ENCODE results near the gene TSR1.

Gene TSR1

DNA sequence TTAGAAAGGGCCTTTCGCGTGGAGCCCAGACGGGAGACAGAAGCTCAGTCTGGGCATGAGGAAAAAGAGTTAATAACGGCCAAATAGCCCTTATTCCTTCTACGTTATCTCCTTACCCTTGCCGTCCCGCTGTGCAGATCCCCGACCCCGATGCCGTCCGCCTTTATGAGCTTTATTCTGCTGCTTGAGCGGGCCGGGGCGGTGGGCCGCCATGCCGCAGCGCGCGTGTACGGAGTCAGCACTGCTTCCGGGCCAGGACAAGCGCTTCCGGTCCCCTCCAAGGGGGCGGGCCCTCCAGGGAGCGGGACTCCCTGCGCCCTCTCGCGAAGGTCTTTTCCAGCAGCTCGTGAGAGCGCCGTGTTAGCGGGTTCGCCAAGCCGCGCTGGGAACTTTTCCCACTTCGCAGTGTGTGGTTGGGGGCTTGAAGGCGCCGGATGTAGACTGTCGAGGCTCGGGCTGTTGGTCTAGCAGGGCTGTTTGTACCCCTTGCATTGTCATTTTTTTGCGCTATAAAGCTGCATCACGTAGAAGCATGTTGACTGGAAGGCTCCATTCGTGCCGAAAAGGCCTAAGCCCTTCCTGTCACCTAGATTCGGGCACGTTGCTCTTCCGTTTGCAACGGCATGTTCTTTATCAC is at the start of gene TSR1:
TSR1 (minus strand) TSS at position 243 of the 637 bp plus-strand sequence; CDS start at position 213, 30 bp downstream.
- peak; percentile 76 for DNase-seq

DNA sequence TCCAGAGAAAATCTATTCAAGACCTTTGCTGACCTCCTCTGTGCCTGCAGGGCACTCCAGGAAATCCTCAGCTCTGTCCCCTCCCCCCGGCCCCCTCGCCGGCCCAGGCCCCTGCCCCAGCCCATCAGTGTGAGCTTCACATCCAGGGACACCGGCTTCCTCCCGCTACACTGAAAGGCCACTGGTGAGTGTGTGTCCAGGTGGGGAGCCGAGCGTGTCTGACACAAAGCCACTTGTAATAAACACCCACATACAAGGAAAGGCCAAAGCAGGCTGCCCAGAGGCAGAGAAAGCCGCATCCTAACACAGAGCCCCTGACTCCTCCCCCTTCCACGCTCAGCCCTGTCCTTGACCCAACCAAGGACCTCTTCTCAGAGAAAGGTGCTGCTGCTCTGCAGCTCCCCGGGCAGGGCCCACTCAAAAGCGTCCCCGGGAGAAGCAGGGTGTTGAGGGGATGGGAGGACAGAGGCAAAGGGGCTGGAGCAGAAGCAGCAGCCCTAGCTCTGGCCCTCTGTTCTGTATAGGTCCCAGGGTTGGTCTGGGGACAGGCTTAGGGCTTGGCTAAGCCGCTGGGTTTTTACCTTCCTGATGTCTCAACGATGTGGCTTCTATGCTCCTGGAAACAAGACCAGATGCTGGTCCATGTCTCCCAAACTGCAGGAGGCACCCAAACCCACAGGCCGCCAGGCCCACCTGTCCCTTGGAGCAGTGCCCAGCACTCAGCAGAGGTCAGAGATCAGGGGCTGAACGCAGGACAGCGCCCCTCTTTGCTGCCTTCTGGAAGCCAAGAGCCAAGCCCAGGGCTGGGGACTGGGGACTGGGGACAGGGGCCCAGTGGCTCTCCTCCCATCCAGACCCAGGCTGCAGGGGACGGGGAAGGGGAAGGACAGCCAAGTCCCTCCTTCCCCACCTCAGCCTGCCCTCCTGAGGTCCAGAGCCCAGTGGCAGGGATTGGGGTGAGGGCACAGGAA is 49.3 kb upstream of the TSR1 start:
- no peak for DNase-seq

DNA sequence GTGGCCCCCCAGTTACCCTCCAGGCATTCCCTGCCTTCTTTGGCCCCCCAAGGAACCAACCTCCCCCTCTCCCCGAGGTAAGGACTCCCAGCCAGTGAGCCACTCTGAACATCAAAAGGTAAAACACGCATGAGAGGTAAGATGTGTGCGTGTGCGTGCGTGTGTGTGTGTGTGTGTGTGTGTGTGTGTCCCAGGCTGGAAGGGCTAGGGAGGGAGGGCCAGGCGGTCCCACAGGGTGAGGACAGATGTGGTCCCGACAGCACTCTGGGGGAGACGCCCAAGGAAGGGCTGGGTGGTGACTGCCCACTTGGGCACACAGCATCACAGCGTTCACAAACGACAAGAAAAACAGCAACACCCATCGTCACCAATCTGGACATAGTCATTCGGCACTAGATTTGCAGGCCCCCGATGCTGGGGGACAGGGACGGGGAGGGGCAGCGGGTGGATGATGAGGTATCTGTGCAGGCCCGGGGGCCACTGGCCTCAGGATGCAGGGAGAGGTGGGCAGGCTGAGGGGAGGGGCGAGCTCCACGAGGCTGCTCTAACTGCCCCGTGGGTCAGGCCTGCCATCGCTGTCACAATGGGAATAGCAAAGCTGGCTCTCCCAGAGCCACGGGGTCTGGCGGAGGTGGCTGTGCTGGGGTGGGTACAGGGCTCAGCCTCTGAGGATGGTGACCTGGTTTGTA is 48.3 kb upstream of the TSR1 start:
- no peak for DNase-seq

DNA sequence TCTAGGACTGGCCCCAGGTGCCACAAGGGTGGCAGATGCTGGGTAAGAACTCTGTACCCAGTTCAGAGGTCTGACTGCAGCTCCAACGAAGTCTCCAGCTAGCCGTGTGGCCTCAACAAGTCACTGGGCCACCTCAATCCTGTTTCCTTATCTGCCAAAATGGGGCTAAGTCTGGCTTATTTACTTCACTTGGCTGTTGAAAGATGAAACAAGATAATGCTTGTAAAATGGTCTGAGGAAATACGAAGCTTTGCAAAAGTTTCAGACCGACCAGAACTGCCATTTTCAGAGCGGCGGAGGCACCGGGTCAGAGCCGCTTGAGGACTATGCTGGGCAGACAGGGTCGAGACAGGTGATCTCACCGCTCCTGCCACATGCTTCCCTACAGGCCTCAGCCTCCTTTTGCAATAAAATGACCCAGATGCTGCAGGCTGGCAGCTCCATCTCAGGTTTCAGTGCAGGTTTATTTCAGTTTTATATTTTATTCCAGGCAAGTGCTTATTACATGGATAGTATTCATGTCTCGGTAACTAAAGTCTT is 47.4 kb upstream of the TSR1 start:
- DNase-seq: no peak

DNA sequence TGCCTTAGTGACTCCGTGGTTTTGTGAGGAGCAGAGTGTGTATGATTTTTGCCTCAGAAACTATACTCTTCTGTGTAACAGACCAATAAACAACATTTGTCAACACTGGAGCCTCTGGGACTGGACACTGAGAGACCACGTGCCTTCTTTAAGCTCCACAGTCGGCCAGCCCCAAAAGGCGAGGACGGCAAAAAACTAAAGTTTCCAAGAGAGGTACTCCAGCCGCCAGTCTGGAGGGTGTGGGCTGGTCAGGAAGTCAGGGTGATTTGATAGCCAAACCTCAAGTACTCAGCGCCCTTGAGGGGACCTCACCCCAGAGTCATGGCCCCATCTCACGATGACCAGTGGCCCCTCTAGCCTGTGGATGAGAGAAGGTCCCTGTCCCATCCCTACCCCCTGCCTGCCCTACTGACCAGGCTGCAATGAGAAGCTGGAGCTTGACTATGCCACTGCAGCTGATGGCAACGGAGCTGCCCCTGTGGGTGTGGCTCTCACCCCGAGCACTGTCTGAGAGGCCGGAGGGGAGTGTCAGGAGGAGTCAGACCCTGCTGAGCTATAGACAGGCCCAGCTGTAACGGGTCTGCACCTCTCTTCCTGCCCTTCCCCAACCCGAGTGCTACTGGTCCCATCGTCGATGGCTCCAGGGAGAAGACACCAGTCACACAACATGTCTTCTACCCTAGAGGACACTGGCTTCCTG is 44.8 kb upstream of the TSR1 start:
- no peak for DNase-seq

DNA sequence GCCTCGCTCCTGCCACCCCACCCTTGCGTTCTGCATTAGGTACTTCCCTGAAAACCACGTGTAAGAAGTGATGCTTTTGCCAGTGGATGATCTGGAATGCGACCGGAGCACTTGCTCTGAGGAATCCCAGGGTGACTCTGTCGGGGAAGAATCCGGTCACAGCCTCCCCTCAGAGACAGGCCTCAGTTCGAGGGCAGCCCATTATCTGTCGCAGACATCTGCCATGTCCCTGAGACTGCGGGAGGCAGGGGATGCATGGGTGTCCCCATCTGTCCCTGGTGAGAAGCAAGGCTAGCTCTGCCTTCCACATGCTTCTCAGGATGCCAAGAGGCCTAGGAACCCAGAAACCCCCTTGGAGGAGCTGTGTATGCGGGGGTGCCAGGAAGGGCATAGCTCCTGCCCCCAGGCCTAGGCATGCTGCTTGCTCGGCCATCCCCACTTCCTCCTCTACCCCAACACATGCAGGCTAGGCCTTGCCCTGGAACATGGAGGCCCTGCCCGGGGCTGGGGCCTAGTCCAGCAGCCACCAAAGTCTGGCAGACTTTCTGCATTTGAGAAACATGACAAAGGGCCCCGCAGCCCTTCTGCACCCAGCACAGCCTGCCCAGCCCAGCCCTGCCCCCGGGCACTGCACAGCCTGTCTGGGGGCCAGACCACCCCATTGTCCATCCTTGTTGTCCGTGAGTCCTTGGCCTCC is 44.1 kb upstream of the TSR1 start:
- no peak for DNase-seq

DNA sequence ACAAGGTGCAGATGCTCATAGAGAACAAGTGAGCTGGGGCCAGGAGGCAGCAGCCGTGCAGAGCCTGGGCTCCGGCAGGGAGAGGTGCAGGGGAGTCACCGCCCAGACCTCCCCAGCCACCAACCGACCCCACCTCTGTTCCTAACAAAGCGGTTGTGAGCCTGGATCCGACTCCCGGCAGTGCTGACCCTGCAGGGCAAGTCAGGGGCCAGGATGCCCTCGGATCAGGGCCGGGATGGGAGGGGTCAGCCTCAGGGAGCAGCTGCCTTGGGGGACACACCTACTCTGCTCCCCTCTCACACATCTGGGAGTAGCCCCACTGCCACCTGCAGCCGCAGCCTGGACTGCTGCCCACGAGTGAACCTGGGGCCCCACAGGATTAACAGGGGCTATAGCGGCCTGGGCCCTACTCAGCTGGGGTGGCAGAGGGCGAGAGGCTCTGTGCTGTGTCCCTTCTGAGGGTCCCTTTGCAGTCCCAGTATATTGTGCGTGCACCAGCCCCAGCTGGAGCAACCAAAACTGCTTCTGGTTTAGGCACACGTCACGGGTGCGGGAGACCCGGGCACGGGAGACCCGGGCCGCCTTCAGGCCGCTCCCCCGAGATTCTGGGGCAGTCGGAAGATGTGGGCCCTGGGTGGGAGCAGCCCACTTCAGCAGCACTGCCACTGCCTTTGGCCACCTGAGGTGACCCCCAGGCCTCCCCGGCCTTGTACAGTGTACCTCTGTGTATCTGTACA is 43.4 kb upstream of the TSR1 start:
- no peak for DNase-seq

DNA sequence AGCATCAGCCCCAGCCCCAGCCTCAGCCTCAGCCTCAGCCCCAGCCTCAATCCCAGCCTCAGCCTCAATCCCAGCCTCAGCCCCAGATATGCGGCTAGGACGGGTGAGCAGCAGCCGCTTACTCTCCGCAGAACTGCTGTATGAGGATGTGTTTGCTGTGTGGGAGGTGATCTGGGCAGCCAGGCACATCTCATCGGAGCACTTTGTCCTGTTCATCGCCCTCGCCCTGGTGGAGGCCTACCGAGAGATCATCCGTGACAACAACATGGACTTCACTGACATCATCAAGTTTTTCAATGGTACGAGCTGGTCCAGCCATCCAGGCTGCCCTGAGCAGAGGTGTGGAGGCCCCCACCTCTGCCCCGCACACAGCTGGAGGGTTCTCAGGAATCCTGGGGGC is 42.6 kb upstream of the TSR1 start:
- DNase-seq: no peak

DNA sequence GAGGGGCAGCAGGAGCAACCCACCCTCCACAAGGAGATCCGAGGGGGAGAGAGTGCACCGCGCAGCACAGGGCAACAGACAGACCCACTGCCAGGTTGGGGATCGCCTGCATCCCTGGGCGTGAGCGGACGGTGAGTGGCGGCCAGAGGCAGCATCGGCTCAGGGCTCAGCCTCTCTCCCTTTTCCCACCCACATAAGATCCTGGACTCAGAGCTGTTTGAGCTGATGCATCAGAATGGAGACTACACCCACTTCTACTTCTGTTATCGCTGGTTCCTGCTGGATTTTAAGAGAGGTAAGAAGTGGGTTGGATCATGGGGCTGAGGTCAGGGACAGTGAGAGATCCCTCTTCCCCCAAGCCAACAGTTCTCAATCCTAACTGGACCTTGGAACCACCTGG is 41.4 kb upstream of the TSR1 start:
- DNase-seq: no peak

DNA sequence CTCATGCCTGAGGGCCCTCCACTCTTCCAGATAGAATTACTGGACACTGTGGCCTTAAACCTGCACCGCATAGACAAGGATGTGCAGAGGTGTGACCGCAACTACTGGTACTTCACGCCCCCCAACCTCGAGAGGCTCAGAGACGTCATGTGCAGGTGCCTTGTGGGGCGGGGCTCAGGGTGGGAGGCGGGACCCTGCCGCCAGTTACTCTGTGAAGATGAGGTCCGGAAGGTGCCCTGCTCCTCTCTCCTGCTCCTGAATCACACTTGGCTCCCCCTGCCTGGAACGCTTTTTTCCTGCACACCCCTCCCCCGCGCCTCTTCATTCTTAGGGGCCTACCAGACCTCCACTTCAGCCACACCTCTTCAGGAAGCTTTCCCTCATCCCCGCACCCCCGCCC is 39.9 kb upstream of the TSR1 start:
- no peak for DNase-seq

DNA sequence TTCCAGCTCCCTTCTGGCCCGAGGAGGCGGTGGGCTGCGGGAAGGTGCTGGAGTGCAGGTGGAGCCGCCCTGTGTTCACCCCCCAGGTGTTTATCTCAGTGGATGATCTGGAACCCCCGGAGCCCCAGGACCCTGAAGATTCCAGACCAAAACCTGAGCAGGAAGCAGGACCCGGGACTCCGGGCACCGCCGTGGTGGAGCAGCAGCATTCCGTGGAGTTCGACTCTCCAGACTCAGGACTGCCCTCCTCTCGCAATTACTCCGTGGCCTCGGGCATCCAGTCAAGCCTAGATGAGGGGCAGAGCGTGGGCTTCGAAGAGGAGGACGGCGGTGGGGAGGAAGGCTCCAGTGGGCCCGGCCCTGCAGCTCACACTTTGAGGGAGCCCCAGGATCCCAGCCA is 39.1 kb upstream of the TSR1 start:
- DNase-seq: no peak

DNA sequence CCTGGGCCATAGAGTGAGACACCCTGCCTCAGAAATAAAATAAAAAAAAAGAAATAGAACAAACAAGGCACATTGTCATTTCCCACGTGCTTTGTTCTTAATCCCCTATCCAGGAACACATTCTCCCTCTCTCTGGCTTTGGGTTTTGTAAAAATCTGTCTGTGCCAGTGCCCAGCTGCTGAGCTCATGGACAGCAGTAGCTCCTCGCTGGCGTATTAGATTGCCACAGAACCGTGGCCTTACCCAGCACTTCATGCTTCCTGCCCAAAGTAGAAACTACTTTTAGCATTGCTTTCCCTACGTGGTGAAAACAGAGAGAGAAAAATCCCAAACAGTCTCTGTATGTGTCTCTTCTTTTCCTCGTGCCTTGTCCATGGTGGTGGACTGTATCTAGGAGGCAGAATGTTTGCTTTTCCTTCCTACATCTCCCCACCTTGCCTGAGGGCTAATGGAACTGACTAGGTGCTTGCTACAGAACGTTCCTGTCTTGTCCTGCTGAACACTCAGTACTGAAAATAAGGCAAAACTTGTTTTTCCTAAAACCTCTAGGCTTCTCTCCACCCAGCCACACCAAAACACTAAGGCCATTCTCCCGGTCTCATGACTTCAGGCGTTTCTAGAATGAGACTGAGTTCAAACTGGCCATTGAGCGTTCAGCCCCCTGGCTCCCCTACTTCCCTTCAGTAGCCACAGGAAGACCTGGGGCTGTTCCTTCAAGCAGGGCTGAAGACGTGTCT is 38.5 kb upstream of the TSR1 start:
- DNase-seq: no peak

DNA sequence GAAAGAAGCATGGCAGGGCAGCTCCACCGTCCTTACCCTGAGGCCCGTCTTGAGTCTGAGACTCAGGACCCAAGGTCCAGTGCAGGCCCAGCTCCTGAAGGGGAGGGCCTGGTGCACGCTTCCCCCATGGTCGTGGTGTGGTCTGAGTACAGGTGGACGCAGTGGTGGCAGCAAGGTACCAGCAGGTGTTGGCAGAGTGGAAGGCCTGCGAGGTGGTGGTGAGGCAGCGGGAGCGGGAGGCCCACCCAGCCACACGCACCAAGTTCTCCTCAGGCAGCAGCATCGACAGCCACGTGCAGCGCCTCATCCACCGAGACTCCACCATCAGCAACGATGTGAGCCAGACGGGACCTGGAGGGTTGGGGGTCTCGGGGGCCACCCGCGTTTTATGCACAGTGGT is 36.9 kb upstream of the TSR1 start:
- DNase-seq: no peak

DNA sequence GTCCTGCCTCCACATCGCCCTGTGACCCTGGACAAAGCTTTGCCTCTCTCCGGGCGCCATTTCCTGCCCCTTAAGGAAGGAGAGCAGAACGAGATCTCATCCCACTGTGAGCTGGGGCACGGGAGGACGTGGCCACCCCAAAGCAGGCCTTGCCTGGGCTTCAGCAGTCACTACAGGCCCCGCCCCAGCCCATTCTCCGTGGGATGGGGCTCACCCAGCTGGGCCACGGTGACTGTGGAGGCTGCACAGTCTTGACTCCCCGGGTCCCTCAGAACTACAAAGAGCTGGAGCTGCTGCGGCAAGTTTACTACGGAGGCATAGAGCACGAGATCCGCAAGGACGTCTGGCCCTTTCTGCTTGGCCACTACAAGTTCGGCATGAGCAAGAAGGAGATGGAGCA is 36.4 kb upstream of the TSR1 start:
- DNase-seq: no peak

DNA sequence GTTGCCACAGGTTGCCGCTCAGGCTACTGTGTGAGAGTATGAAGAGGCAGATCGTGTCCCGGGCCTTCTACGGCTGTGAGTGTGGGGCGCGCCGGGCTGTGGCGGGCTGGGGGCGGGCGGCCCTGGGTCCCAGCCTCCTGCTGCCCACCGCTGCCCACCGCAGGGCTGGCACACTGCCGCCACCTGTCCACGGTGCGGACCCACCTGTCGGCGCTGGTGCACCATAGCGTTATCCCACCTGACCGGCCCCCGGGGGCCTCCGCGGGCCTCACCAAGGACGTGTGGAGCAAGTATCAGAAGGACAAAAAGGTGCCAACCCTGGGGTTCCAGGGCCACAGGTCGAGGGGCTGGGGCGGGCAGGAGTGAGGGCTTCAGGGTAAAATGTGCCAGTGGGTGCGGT is 35.9 kb upstream of the TSR1 start:
- no peak for DNase-seq

DNA sequence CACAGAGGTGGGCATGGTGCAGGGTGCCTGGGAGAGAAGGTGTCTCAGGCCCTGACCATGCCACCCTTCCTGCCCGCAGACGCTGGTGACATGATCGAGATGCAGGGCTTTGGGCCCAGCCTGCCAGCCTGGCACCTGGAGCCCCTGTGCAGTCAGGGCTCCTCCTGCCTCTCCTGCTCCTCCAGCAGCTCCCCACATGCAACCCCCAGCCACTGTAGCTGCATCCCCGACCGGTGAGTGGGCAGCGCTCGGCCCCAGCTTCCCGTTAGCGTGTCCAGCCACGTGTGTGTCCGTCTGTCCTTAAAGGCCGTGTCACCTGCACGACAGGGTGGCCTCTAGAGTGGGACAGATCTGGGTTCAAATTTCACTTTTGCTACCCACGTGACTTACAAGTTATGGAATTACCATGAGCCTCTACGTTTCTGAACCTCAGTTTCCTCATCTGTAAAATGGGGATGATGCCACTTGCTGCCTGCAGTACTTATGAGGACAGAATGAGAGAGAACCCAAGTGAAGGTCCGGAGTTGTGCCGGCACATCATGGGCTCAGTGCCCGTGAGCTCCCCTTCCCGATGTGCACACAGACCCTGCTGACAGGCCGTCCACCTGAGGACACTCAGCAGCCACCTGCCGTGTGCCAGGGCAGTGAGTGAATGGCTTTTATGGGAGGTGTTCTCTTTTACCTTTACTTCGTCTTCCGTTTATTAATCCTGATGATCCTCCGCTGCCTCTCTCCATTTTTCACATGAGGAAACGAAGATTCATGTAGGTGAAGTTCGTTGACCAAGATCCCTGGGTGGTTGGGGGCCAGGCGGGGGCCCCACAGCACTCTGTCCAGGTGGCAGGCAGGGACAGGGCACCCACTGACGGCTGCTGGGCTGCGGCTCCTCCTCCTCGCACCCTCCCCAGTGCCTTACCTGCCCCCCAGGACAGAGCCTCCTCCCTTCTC is 35.2 kb upstream of the TSR1 start:
- no peak for DNase-seq

DNA sequence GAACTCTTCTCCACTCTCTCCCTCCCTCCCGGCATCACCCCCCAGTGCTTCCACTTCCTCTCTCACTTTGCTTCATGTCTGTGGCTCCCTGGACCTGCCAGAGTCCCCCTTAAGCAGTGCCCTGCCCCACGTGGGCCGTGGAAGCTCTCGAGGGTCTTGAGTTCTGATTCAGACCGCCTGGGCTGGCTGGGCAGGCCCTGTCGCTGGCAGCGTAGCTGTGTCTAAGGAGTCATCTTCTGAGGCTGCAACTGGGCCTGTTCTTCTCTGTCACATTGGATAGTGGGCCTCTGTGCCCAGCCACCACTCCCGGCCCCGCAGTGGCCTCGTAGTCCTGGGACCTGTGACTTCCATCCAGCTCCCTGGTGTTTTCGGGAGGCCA is 33.9 kb upstream of the TSR1 start:
- no peak for DNase-seq

DNA sequence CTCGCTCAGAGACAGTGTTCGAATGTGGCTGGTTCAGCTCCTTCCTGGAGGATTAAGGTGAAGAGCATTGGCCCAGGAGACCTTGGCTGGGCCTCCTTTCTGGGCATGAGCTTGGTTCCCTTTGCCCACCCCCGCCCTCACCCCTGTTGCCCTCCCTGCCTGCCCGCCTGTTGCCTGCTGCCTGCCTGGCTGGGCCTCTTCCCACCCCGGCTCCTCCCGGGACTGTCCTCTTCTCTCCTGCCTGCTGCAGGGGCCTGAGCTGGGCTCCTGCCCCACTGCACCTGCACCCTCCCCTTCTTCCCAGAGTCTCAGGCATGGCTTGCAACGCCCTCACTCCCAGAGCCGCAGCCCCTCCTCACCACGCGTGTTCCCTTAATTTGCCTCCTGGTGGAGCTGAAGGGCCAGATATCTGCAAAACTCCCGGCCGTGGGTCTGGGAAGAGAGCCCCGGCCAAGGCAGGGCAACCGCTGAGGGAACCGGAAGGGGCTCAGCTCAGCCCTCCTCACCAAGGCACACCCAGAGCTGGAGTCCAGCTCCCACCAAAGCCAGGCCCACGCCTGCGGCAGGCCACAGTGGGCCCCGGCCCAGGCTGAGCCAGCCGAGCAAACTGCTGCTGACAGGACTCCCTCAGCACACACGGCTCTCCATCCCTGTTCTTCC is 33.4 kb upstream of the TSR1 start:
- no peak for DNase-seq

DNA sequence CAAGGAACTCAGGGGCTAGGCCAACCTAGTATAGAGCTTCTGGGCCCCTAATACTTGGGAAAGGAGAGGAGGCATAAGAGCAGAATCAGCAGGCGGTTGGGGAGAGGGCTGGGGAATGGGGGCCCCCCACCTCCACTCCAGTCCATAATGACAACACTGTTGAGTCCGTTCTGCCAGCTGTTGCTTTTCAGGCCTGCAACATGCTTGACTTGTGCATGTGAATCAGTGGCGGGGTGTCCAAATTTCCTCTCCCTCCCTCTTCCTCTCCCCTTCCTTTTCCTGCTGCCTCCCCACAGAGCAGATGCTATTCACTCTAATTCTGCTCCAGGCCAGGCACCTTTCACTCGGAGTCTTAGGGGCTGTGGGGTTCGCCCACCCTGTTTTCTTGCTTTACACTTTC is 32.8 kb upstream of the TSR1 start:
- no peak for DNase-seq

All from NCI-H1092 (cell line).